ENCODE measurements around the gene ME3. TPM values are rescaled to one million over a fixed set of nuclear protein-coding genes. Genes with fewer than 3 reads are reported as not detected.

Gene ME3
- 21.4 and 22.3 TPM in 2 replicates for polyA plus RNA-seq (2011; rRNA removed)
- 28.5 and 35.1 TPM in 2 replicates for polyA plus RNA-seq (2012; cell fraction: cytosol; rRNA removed)
- 90.0 and 116 TPM in 2 replicates for polyA plus RNA-seq (2012; cell fraction: nucleus; rRNA removed)
- polyA plus RNA-seq (2017; fragmentation: RNase III; extraction: RNeasy Plus Mini Kit Qiagen cat#74134 plus additional on column Dnase treatment) = 19.7 to 23.5 TPM (median 20.1 TPM) in 3 replicates
- 74.2 and 74.4 TPM in 2 replicates for polyA minus RNA-seq (2011; rRNA and poly(A)+ RNA removed)

DNA sequence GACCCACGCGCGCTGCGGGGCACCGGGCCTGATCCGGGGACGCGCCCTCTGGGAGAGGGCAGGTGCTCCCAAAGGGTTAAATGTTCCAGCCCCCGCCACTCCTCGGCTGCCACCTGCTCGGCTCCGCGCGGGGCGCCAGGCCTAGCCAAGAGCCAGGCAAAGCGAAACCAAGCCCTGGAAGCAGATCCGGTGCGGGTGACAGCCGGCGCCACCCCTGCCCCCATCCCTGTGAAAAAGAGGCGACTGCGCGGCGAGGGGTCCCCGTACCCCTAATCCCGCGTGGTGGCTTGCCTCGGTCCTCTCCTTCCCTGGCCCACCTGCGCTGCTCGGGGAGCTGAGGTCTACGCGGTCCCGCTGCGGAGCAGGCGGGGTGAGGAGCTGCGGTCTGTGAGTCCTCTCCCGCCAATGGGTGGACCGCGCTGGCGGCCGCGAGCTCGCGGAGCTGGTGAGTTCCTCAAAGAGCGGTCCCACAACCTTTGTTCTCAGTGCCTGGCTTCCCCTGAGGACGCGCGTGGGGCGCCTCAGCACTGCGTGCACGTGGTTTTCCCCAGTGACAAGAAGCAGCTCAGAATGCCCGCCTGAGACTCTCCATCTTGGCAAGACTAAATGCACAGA, at the start of gene ME3:
Gene ME3 (minus strand): TSS at position 610 of the 615 bp plus-strand sequence.
- Histone ChIP-seq H3K9me3 (no peaks in the 10 kb centered on the region), H3K4me1 (peaks cover 32% of the 10 kb centered on the region), H3K27ac (peak within 1 kb of the TSS; percentile 94 to 99), H3K4me3 (peak within 1 kb of the TSS; percentile 61), H3K4me2 (peak within 1 kb of the TSS; percentile 87)
- ChIA-PET CTCF (interaction anchor here (0.9 to 1.1 kb wide), 4 partner anchors 12 to 130 kb away, joined by 4 read pairs; no protein-coding TSS in a partner anchor), POLR2A (interaction anchor here (0.7 to 3.9 kb wide), 9 partner anchors 10 to 202 kb away, joined by 3 to 24 read pairs (median 6); partner anchors contain the start of gene PRSS23)
- DNase-seq (ENCODE audit: low read depth in 1 of 2, low spot score in 1 of 2) = peak; percentile 60 to 76
- ATAC-seq = peak; percentile 87 to 91
- 12% methylated on average over 9 of the region's 52 CpGs for WGBS (ENCODE audit: missing lambda C conversion rate)
- FAIRE-seq = no peak
- TF ChIP-seq NR3C1 (IDR thresholded peaks at IDR 0.05) = no peak
- no peak for TF ChIP-seq RFX5 (IDR thresholded peaks at IDR 0.05)
- no peak for TF ChIP-seq KDM1A (IDR thresholded peaks at IDR 0.05; ENCODE audit: low read depth)
- TF ChIP-seq KDM5A (IDR thresholded peaks at IDR 0.05) = no peak
- TF ChIP-seq HDAC2 (IDR thresholded peaks at IDR 0.05) = 0 out of 2 replicates have a peak, but pooled peaks have one; percentile 42
- TF ChIP-seq ZSCAN20 (CRISPR knock-in tag; IDR thresholded peaks at IDR 0.05) = 0 out of 2 replicates have a peak, but pooled peaks have one; percentile 15
- TF ChIP-seq HOXA7 (CRISPR knock-in tag; IDR thresholded peaks at IDR 0.05) = no peak
- TF ChIP-seq, protein P1, sequence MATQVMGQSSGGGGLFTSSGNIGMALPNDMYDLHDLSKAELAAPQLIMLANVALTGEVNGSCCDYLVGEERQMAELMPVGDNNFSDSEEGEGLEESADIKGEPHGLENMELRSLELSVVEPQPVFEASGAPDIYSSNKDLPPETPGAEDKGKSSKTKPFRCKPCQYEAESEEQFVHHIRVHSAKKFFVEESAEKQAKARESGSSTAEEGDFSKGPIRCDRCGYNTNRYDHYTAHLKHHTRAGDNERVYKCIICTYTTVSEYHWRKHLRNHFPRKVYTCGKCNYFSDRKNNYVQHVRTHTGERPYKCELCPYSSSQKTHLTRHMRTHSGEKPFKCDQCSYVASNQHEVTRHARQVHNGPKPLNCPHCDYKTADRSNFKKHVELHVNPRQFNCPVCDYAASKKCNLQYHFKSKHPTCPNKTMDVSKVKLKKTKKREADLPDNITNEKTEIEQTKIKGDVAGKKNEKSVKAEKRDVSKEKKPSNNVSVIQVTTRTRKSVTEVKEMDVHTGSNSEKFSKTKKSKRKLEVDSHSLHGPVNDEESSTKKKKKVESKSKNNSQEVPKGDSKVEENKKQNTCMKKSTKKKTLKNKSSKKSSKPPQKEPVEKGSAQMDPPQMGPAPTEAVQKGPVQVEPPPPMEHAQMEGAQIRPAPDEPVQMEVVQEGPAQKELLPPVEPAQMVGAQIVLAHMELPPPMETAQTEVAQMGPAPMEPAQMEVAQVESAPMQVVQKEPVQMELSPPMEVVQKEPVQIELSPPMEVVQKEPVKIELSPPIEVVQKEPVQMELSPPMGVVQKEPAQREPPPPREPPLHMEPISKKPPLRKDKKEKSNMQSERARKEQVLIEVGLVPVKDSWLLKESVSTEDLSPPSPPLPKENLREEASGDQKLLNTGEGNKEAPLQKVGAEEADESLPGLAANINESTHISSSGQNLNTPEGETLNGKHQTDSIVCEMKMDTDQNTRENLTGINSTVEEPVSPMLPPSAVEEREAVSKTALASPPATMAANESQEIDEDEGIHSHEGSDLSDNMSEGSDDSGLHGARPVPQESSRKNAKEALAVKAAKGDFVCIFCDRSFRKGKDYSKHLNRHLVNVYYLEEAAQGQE (IDR thresholded peaks at IDR 0.05) = no peak
- TF ChIP-seq, protein P2, sequence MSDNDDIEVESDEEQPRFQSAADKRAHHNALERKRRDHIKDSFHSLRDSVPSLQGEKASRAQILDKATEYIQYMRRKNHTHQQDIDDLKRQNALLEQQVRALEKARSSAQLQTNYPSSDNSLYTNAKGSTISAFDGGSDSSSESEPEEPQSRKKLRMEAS (IDR thresholded peaks at IDR 0.05) = peak; percentile 92
- no peak for TF ChIP-seq TFCP2L1 (CRISPR knock-in tag; IDR thresholded peaks at IDR 0.05)
- TF ChIP-seq, protein P3, sequence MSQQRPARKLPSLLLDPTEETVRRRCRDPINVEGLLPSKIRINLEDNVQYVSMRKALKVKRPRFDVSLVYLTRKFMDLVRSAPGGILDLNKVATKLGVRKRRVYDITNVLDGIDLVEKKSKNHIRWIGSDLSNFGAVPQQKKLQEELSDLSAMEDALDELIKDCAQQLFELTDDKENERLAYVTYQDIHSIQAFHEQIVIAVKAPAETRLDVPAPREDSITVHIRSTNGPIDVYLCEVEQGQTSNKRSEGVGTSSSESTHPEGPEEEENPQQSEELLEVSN (IDR thresholded peaks at IDR 0.05; ENCODE audit: borderline replicate concordance, low read depth) = peak; percentile 88
- TF ChIP-seq, protein P4, sequence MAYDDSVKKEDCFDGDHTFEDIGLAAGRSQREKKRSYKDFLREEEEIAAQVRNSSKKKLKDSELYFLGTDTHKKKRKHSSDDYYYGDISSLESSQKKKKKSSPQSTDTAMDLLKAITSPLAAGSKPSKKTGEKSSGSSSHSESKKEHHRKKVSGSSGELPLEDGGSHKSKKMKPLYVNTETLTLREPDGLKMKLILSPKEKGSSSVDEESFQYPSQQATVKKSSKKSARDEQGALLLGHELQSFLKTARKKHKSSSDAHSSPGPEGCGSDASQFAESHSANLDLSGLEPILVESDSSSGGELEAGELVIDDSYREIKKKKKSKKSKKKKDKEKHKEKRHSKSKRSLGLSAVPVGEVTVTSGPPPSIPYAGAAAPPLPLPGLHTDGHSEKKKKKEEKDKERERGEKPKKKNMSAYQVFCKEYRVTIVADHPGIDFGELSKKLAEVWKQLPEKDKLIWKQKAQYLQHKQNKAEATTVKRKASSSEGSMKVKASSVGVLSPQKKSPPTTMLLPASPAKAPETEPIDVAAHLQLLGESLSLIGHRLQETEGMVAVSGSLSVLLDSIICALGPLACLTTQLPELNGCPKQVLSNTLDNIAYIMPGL (CRISPR knock-in tag; IDR thresholded peaks at IDR 0.05; ENCODE audit: borderline replicate concordance) = peak; percentile 34; the same call in 1 of the 2 replicates
- peak; percentile 65 for TF ChIP-seq HOXB5 (CRISPR knock-in tag; IDR thresholded peaks at IDR 0.05)
- 0 out of 2 replicates have a peak, but pooled peaks have one; percentile 8 for TF ChIP-seq EHF (CRISPR knock-in tag; IDR thresholded peaks at IDR 0.05)
- TF ChIP-seq, protein P5, sequence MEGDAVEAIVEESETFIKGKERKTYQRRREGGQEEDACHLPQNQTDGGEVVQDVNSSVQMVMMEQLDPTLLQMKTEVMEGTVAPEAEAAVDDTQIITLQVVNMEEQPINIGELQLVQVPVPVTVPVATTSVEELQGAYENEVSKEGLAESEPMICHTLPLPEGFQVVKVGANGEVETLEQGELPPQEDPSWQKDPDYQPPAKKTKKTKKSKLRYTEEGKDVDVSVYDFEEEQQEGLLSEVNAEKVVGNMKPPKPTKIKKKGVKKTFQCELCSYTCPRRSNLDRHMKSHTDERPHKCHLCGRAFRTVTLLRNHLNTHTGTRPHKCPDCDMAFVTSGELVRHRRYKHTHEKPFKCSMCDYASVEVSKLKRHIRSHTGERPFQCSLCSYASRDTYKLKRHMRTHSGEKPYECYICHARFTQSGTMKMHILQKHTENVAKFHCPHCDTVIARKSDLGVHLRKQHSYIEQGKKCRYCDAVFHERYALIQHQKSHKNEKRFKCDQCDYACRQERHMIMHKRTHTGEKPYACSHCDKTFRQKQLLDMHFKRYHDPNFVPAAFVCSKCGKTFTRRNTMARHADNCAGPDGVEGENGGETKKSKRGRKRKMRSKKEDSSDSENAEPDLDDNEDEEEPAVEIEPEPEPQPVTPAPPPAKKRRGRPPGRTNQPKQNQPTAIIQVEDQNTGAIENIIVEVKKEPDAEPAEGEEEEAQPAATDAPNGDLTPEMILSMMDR (IDR thresholded peaks at IDR 0.05) = no peak
- TF ChIP-seq, protein P6, sequence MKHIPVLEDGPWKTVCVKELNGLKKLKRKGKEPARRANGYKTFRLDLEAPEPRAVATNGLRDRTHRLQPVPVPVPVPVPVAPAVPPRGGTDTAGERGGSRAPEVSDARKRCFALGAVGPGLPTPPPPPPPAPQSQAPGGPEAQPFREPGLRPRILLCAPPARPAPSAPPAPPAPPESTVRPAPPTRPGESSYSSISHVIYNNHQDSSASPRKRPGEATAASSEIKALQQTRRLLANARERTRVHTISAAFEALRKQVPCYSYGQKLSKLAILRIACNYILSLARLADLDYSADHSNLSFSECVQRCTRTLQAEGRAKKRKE (CRISPR knock-in tag; IDR thresholded peaks at IDR 0.05; ENCODE audit: low read depth) = peak; percentile 80; the same call in 1 of the 2 replicates
- peak; percentile 4 for TF ChIP-seq POLR2A (IDR thresholded peaks at IDR 0.05; ENCODE audit: low read length)
- 0 out of 2 replicates have a peak, but pooled peaks have one; percentile 40 for TF ChIP-seq ZNF302 (CRISPR knock-in tag; IDR thresholded peaks at IDR 0.05)
- TF ChIP-seq PHF8 (IDR thresholded peaks at IDR 0.05; ENCODE audit: borderline replicate concordance, low read depth) = peak; percentile 32
- TF ChIP-seq, protein P7, sequence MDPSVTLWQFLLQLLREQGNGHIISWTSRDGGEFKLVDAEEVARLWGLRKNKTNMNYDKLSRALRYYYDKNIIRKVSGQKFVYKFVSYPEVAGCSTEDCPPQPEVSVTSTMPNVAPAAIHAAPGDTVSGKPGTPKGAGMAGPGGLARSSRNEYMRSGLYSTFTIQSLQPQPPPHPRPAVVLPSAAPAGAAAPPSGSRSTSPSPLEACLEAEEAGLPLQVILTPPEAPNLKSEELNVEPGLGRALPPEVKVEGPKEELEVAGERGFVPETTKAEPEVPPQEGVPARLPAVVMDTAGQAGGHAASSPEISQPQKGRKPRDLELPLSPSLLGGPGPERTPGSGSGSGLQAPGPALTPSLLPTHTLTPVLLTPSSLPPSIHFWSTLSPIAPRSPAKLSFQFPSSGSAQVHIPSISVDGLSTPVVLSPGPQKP (IDR thresholded peaks at IDR 0.05; ENCODE audit: low read depth, low read length) = no peak
- TF ChIP-seq, protein P8, sequence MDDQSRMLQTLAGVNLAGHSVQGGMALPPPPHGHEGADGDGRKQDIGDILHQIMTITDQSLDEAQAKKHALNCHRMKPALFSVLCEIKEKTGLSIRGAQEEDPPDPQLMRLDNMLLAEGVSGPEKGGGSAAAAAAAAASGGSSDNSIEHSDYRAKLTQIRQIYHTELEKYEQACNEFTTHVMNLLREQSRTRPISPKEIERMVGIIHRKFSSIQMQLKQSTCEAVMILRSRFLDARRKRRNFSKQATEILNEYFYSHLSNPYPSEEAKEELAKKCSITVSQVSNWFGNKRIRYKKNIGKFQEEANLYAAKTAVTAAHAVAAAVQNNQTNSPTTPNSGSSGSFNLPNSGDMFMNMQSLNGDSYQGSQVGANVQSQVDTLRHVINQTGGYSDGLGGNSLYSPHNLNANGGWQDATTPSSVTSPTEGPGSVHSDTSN (IDR thresholded peaks at IDR 0.05) = no peak
- TF ChIP-seq EP300 (IDR thresholded peaks at IDR 0.05) = no peak
- TF ChIP-seq FOSB (CRISPR knock-in tag; IDR thresholded peaks at IDR 0.05) = 0 out of 2 replicates have a peak, but pooled peaks have one; percentile 8
- no peak for TF ChIP-seq NPAS2 (CRISPR knock-in tag; IDR thresholded peaks at IDR 0.05; ENCODE audit: borderline replicate concordance)
- TF ChIP-seq RARB (CRISPR knock-in tag; IDR thresholded peaks at IDR 0.05) = no peak
- peak; percentile 10; the same call in 1 of the 2 replicates for TF ChIP-seq TP53 (CRISPR knock-in tag; IDR thresholded peaks at IDR 0.05)
- TF ChIP-seq RAD21 (conservative IDR thresholded peaks at IDR 0.05 in 1 of 2, IDR thresholded peaks at IDR 0.05 in 1 of 2) = no peak

Measured in A549 (cell line).